Choroid plexus epithelial cell (primary cell): ENCODE data around the gene SORCS1.

Experiments used
- DNase-seq: peaks from one replicate; pipeline ENCODE4 v3.0.0-alpha.2; 2010; ENCODE audit warnings: low read depth
- H3K4me3 ChIP-seq: 2 replicates; pipeline ENCODE4 v1.5.1; 2011; ENCODE audit warnings: low read depth, mild to moderate bottlenecking, control low read depth, low read length, moderate library complexity
- TF ChIP-seq, protein P1 (sequence below): conservative IDR thresholded peaks from 2 replicates; pipeline ENCODE4 v1.5.1; 2011; ENCODE audit warnings: low read depth, mild to moderate bottlenecking, control low read depth, inconsistent platforms, low read length, moderate library complexity

Gene SORCS1

DNA sequence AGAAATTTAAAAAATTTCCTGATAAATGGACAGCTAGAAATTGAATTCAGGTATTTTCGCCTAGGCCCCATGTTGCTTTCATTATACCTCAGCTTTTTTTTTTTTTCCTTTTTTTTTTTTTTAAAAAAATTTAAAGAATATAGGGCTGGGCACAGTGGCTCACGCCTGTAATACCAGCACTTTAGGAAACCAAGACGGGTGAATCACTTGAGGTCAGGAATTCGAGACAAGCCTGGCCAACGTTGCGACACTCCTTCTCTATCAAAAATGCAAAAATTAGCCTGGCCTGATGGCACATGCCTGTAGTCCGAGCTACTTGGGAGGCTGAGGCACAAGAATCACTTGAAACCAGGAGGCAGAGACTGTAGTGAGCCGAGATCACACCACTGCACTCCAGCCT is 334.0 kb downstream of the SORCS1 start:
- DNase-seq = no peak
- H3K4me3 ChIP-seq = no peak overlapping the region
- TF ChIP-seq, protein P1, sequence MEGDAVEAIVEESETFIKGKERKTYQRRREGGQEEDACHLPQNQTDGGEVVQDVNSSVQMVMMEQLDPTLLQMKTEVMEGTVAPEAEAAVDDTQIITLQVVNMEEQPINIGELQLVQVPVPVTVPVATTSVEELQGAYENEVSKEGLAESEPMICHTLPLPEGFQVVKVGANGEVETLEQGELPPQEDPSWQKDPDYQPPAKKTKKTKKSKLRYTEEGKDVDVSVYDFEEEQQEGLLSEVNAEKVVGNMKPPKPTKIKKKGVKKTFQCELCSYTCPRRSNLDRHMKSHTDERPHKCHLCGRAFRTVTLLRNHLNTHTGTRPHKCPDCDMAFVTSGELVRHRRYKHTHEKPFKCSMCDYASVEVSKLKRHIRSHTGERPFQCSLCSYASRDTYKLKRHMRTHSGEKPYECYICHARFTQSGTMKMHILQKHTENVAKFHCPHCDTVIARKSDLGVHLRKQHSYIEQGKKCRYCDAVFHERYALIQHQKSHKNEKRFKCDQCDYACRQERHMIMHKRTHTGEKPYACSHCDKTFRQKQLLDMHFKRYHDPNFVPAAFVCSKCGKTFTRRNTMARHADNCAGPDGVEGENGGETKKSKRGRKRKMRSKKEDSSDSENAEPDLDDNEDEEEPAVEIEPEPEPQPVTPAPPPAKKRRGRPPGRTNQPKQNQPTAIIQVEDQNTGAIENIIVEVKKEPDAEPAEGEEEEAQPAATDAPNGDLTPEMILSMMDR = no peak

DNA sequence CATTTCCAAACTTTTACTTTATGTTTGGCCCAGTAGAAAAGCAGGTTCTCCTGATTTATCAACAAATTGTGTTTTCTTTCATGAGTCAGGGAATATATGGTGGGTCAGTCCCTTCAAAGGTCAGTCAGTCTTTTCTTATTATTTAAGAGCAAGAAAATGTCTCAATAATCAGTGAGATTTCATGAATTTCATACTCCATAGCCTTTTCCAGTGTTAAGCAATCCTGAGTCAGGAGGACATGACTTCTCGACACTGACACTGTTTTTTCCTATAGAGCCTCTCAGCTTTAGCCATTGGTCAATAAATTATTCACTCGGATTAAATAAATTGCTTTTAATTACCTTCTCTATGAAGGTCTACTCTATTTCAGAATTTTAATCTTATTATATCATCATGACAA is 334.5 kb downstream of the SORCS1 start:
- no peak for DNase-seq
- H3K4me3 ChIP-seq = no peak overlapping the region
- TF ChIP-seq, protein P1 = no peak

DNA sequence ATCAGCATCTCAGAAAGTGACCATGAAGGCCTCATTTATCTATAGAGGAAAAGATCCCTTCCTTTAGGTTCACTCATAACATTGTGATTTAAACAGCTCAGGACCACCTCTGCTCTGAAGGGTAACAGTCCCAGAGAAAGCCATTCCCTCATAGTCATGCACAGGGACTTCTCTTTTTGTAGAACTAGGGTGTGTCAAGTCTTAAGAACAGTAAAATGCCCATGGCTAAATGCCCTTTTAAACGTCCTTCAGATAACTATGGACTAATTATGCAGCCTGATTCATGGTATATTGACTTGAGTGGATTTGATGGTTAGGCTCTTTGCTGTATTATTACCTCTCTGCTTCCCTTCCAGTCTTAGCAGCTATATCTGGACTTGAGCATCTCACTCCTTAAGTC is 337.8 kb downstream of the SORCS1 start:
- no peak for DNase-seq
- TF ChIP-seq, protein P1 = no peak
- H3K4me3 ChIP-seq = no peak overlapping the region

DNA sequence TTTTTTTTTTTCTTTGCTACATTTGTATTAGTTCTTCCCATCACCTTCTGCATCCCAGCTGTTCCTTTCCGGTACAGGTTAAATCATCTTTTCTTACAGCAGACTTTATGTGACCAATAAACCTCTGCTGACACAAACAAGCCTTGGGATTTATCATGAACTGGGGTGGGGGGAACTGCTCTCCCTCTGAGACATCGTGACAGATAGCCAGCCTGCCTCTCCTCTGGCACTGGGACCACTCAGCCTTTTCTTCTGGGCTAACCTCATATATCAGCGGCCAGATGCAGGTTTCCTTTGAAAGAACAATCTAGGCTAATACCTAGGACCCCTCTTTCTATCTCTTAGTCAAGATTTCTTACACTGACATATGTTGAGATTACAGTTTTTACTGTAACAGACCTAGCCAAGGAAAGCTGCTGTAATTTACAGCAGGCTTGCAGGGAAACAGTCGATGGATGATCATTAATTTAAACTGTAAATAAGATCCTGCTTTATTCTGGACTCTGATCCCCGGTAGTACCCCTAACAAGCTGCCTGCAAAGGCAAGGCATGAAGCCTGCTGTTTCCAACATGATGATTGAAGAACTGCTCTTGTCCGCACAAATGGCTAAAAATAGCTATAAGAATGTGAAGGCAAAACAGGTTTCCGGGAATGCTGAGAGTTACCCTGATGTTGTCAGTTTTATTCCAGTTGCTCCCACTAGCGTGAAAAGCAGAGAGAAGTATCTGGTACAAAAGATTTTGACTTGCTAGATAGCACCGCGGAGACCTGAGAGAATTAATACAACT is 338.7 kb downstream of the SORCS1 start:
- DNase-seq = no peak
- H3K4me3 ChIP-seq = no peak overlapping the region
- TF ChIP-seq, protein P1 = no peak

DNA sequence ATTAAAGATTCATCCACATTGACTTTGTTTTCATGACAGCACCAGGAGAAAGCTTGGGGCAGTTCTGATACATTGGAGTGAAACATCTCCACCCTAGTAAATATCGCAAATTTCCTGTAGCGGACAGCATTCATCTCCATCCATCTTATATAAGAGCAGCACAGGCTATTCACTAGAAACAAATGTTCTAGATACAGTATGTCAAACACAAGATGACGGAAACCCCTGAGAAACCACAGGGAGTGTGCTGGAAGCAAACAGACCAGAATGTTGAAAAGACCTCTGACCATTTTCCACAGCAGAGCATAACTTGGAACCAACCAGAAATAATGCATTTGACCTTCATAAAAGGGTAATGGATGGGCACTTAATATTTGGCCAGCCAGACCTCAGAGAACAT is 343.9 kb downstream of the SORCS1 start:
- no peak for DNase-seq
- no peak overlapping the region for H3K4me3 ChIP-seq
- TF ChIP-seq, protein P1 = no peak

DNA sequence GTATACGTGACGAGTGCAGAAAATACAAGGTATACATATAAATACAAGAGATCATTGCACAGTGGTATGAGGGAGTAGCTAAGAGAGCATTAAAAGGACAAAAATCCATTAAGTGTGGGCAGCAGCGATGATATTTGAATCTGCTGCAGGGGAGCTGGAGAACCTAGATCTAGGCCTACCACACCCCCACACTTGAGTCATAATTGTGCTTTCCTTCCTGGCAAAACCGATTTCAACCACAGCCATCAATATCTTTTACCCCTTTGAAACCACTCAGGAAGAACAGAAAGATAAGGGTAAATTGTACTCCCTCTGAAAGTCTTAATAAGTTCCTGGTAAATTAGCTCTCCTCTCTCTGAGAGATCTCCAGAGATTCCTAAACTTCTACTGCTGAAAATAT is 345.0 kb downstream of the SORCS1 start:
- no peak overlapping the region for H3K4me3 ChIP-seq
- DNase-seq = no peak
- TF ChIP-seq, protein P1 = no peak
